SK-N-SH (cell line): Measurements from ENCODE around the gene RAPGEF6.

Experiments
- ELF1 ChIP-seq: IDR thresholded peaks from 2 replicates; pipeline ENCODE4 v1.4.0; 2012
- EP300 ChIP-seq, 2 experiments: IDR thresholded peaks; 2 replicates each; pipeline versions ENCODE4 v1.4.0 to v1.6.1; 2012; ENCODE audit warnings: borderline replicate concordance in 1 of 2, low read depth in 1 of 2, low read length in 1 of 2
- EZH2phosphoT487 ChIP-seq: fragments of 200-600 bp; sonication (generic); IDR thresholded peaks from 2 replicates; pipeline ENCODE4 v1.6.1; 2017; ENCODE audit warnings: low read depth, mixed run types, mild to moderate bottlenecking, antibody characterized with exemption, moderate library complexity, borderline replicate concordance
- GABPA ChIP-seq: IDR thresholded peaks from 2 replicates; pipeline ENCODE4 v1.4.0; 2012; ENCODE audit warnings: low read depth, mild to moderate bottlenecking
- MEF2A ChIP-seq: IDR thresholded peaks from 2 replicates; pipeline ENCODE4 v1.4.0; 2012; ENCODE audit warnings: low read depth, borderline replicate concordance
- NFIC ChIP-seq: IDR thresholded peaks from 2 replicates; pipeline ENCODE4 v1.4.0; 2012; ENCODE audit warnings: borderline replicate concordance
- POLR2AphosphoS5 ChIP-seq: IDR thresholded peaks from 2 replicates; pipeline ENCODE4 v1.6.1; 2012; ENCODE audit warnings: low read depth, low read length
- TAF1 ChIP-seq: IDR thresholded peaks from 2 replicates; pipeline ENCODE4 v1.6.1; 2012; ENCODE audit warnings: low read depth, mild to moderate bottlenecking, low read length, moderate library complexity, borderline replicate concordance
- YY1 ChIP-seq: IDR thresholded peaks from 2 replicates; pipeline ENCODE4 v1.4.0; 2012; ENCODE audit warnings: low read depth, mild to moderate bottlenecking
- TF ChIP-seq, protein P1 (sequence below): fragments of 200-600 bp; sonication (generic); IDR thresholded peaks from 2 replicates; pipeline ENCODE4 v1.6.1; 2017; ENCODE audit warnings: antibody characterized with exemption, mild to moderate bottlenecking, moderate library complexity
- TF ChIP-seq, protein P2 (sequence below): fragments of 150-350 bp; IDR thresholded peaks from 2 replicates; pipeline ENCODE4 v1.6.1; 2017; ENCODE audit warnings: antibody characterized with exemption, low read length, low read depth, borderline replicate concordance

DNA sequence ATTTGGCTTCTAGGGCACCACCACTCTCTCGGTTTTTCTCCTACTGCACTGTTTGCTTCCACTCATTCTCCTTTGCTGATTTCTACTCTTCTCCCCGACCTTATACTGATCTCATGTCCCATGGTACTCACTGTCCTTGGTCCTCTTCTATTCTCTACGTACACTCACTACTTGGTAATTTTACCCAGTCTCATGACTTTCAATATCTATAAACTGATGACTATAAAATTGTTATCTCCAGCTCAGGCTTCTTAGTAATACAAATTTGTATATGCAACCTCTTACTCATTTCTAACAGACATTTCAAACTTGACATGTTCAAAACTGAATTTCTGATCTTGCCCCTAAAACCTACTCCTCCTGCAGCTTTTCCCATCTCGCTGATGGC is 4.1 kb downstream of the RAPGEF6 start:
- TF ChIP-seq, protein P1, sequence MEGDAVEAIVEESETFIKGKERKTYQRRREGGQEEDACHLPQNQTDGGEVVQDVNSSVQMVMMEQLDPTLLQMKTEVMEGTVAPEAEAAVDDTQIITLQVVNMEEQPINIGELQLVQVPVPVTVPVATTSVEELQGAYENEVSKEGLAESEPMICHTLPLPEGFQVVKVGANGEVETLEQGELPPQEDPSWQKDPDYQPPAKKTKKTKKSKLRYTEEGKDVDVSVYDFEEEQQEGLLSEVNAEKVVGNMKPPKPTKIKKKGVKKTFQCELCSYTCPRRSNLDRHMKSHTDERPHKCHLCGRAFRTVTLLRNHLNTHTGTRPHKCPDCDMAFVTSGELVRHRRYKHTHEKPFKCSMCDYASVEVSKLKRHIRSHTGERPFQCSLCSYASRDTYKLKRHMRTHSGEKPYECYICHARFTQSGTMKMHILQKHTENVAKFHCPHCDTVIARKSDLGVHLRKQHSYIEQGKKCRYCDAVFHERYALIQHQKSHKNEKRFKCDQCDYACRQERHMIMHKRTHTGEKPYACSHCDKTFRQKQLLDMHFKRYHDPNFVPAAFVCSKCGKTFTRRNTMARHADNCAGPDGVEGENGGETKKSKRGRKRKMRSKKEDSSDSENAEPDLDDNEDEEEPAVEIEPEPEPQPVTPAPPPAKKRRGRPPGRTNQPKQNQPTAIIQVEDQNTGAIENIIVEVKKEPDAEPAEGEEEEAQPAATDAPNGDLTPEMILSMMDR: no peak
- TF ChIP-seq TAF1: no peak
- no peak for TF ChIP-seq EP300 (IDR thresholded peaks at IDR 0.05; ENCODE audit: borderline replicate concordance in 1 of 2, low read depth in 1 of 2, low read length in 1 of 2)
- TF ChIP-seq YY1: no peak
- no peak for TF ChIP-seq POLR2AphosphoS5
- no peak for TF ChIP-seq GABPA
- TF ChIP-seq NFIC: no peak
- no peak for TF ChIP-seq EZH2phosphoT487
- no peak for TF ChIP-seq MEF2A
- TF ChIP-seq, protein P2, sequence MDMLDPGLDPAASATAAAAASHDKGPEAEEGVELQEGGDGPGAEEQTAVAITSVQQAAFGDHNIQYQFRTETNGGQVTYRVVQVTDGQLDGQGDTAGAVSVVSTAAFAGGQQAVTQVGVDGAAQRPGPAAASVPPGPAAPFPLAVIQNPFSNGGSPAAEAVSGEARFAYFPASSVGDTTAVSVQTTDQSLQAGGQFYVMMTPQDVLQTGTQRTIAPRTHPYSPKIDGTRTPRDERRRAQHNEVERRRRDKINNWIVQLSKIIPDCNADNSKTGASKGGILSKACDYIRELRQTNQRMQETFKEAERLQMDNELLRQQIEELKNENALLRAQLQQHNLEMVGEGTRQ: no peak
- no peak for TF ChIP-seq ELF1
